ENCODE results near the gene SDK1. TPM values are rescaled to one million over a fixed set of nuclear protein-coding genes. Genes with fewer than 3 reads are reported as not detected.

Gene SDK1
- total and polyA plus RNA-seq, 2 of the 8 experiments (the other 6 are each of a cell fraction or from before 2014, with no cell fraction given) = 3.3 to 7.2 TPM

GRCh38 chr7:3569643-3570042 lies 268.6 kb downstream of the SDK1 start (continued):
- TF ChIP-seq USF2 (IDR thresholded peaks at IDR 0.05; ENCODE audit: low read length) (no peak), E2F6 (IDR thresholded peaks at IDR 0.05) (no peak)
